Ishikawa (cell line): ENCODE results near the gene TBC1D2.

Experiments
- CEBPB ChIP-seq: IDR thresholded peaks from 2 replicates; pipeline ENCODE4 v1.6.1; 2012
- CREB1 ChIP-seq: IDR thresholded peaks from 2 replicates; pipeline ENCODE4 v1.6.1; 2012; ENCODE audit warnings: low read depth
- EGR1 ChIP-seq: IDR thresholded peaks from 2 replicates; pipeline ENCODE4 v1.6.1; 2012
- EP300 ChIP-seq: IDR thresholded peaks from 2 replicates; pipeline ENCODE4 v1.6.1; 2012; ENCODE audit warnings: borderline replicate concordance
- FOXM1 ChIP-seq: IDR thresholded peaks from 2 replicates; pipeline ENCODE4 v1.6.1; 2012; ENCODE audit warnings: low read depth, borderline replicate concordance
- NFIC ChIP-seq: IDR thresholded peaks from 2 replicates; pipeline ENCODE4 v1.6.1; 2012
- RAD21 ChIP-seq: IDR thresholded peaks from 2 replicates; pipeline ENCODE4 v1.6.1; 2012; ENCODE audit warnings: low read depth
- REST ChIP-seq: IDR thresholded peaks from 2 replicates; pipeline ENCODE4 v1.6.1; 2012; ENCODE audit warnings: low read depth, mild to moderate bottlenecking
- TAF1 ChIP-seq: IDR thresholded peaks from 2 replicates; pipeline ENCODE4 v1.6.1; 2012; ENCODE audit warnings: low read depth, mild to moderate bottlenecking
- TCF12 ChIP-seq: IDR thresholded peaks from 2 replicates; pipeline ENCODE4 v1.6.1; 2012; ENCODE audit warnings: low read depth
- TEAD4 ChIP-seq: IDR thresholded peaks from 2 replicates; pipeline ENCODE4 v1.6.1; 2012
- USF1 ChIP-seq: IDR thresholded peaks from 2 replicates; pipeline ENCODE4 v1.6.1; 2012
- YY1 ChIP-seq: IDR thresholded peaks from 2 replicates; pipeline ENCODE4 v1.6.1; 2012; ENCODE audit warnings: low read depth
- ZBTB7A ChIP-seq: IDR thresholded peaks from 2 replicates; pipeline ENCODE4 v1.6.1; 2012; ENCODE audit warnings: low read depth
- TF ChIP-seq, protein P1 (sequence below): IDR thresholded peaks from 2 replicates; pipeline ENCODE4 v1.6.1; 2012

The TBC1D2 gene

DNA sequence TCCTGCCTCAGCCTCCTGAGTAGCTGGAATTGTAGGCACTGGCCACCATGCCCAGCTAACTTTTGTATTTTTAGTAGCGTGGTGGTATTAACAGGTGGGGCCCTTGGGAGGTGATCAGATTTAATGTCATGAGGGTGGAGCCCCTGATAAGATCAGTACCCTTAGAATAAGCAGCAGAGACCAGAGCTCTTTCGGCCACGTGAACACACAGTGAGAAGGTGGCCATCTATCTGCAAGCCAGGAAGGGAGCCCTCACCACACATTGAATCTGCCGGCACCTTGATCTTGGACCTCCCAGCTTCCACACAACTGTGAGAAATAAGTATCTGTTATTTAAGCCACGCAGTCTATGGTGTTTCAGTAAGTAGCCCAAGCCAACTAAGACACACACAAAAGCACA lies 22.5 kb downstream of the TBC1D2 start:
- no peak for TF ChIP-seq NFIC
- TF ChIP-seq REST = no peak
- TF ChIP-seq FOXM1 = no peak
- TF ChIP-seq TEAD4 = no peak
- no peak for TF ChIP-seq CEBPB
- no peak for TF ChIP-seq EP300
- TF ChIP-seq ZBTB7A = no peak
- TF ChIP-seq YY1 = no peak
- TF ChIP-seq TCF12 = no peak
- no peak for TF ChIP-seq EGR1
- TF ChIP-seq TAF1 = no peak
- TF ChIP-seq USF1 = no peak
- no peak for TF ChIP-seq RAD21
- TF ChIP-seq, protein P1, sequence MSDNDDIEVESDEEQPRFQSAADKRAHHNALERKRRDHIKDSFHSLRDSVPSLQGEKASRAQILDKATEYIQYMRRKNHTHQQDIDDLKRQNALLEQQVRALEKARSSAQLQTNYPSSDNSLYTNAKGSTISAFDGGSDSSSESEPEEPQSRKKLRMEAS = no peak
- no peak for TF ChIP-seq CREB1

DNA sequence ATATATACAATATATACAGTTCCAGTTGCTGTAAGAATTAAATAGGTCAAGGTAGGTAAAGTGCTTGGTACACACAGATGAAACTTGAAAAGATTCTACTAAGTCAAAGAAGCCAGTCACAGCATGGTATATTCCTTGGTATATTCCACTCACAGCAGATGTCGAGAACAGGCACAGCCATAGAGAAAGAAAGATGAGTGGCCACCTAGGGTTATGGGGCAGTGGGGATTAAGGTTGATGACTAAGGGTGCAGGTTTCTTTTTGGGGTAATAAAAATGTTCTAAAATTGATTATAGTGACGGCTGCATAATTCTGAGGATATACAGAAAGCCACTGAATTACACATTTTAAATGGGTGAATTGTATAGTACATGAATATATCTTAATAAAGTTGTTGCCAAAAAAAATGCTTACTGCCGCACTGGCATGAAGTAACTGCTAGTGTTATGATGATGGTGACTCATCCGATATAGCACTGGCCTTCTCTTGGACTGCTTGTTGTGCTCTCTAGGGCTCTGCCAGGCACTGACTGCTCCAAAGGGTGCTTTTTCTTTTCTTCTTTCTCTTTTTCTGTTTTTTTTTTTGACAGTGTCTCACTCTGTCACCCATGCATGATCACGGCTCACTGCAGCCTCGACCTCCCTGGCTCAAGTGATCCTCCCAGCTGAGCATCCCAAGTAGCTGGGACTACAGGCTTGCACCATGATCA lies 23.5 kb downstream of the TBC1D2 start:
- no peak for TF ChIP-seq REST
- no peak for TF ChIP-seq TEAD4
- no peak for TF ChIP-seq ZBTB7A
- no peak for TF ChIP-seq TCF12
- TF ChIP-seq CREB1 = no peak
- TF ChIP-seq CEBPB = no peak
- TF ChIP-seq, protein P1 = no peak
- TF ChIP-seq EP300 = no peak
- TF ChIP-seq YY1 = no peak
- no peak for TF ChIP-seq EGR1
- TF ChIP-seq TAF1 = no peak
- TF ChIP-seq NFIC = no peak
- no peak for TF ChIP-seq FOXM1
- TF ChIP-seq RAD21 = no peak
- TF ChIP-seq USF1 = no peak

DNA sequence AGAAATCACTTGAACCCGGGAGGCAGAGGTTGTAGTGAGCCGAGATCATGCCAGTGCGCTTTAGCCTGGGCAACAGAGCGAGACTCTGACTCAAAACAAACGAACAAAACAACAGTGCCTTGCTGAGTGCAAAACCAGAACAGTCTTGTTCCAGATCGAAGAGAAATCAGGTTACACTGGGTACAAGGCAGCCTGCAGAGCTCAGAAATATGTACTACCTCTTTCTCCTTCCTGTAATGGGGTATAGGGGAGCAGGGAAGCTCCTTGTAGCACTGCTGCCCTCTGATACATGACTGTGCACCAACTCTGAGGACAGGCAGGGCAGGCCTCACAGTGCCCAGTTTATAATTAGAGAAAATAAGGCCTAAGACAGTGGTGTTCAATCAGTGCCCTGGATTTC lies 24.7 kb downstream of the TBC1D2 start:
- TF ChIP-seq CEBPB (no peak), NFIC (no peak), FOXM1 (no peak), EGR1 (no peak), REST (no peak), CREB1 (no peak), TCF12 (no peak), USF1 (no peak), ZBTB7A (no peak), RAD21 (no peak), TEAD4 (no peak), TAF1 (no peak), EP300 (no peak), YY1 (no peak)
- TF ChIP-seq, protein P1 = no peak
